Right renal pelvis (tissue), 4 donors: ENCODE data around the gene CD83. TPM values are rescaled to one million over a fixed set of nuclear protein-coding genes. Genes with fewer than 3 reads are reported as not detected.

Source experiments
- polyA plus RNA-seq, 4 donors: library from polyadenylated mRNA; unstranded; fragments of 120-200 nt; gene quantifications; one replicate each; pipeline ENCODE4 v1.2.1, GENCODE V29; 2013; ENCODE audit not compliant: insufficient read length in 4 of 4

CD83 gene
- polyA plus RNA-seq, 4 donors = 10.3 to 16.6 (median 13.2) TPM

Other genes starting within 250 kb of the CD83 start
- 1 to 10 TPM; 2.5 to 4.1 (median 3.4) TPM for gene RNF182, start 192.8 kb upstream of the CD83 start, polyA plus RNA-seq